Endothelial cell of umbilical vein (primary cell): ENCODE results near the gene CDX4. TPM values are rescaled to one million over a fixed set of nuclear protein-coding genes. Genes with fewer than 3 reads are reported as not detected.

Experiments
- BruUV-seq: library from RNA; stranded (reverse); fragments of 400-500 nt; replicated peaks from 2 replicates; lab custom pipeline; 2021; lab: Mats Ljungman, UMichigan
- CTCF ChIA-PET: fragments of 300-600, 350-600 bp; sonication (Branson Sonifier 250); formaldehyde crosslinking; loops from one replicate; lab custom pipeline; 2021; ENCODE audit warnings: antibody characterized with exemption, inconsistent platforms; lab: Charles Lee
- POLR2A ChIA-PET: fragments of 300-600, 350-600 bp; sonication (Branson Sonifier 250); formaldehyde crosslinking; loops from one replicate; lab custom pipeline; 2021; ENCODE audit warnings: antibody characterized with exemption, inconsistent platforms; lab: Charles Lee
- DNase-seq: peaks from one replicate; pipeline ENCODE4 v3.0.0-alpha.2; 2011; ENCODE audit warnings: low read depth, low spot score
- FAIRE-seq: peaks from 2 replicates; lab custom pipeline; 2011; peaks lifted over from hg19 to GRCh38; lab: Jason Lieb, UNC
- H2AFZ ChIP-seq: 2 replicates; pipeline ENCODE4 v1.6.0; 2012; ENCODE audit warnings: low read depth, low read length, control low read depth, inconsistent platforms
- H3K27ac ChIP-seq: 2 replicates; pipeline ENCODE4 v1.5.1; 2011; ENCODE audit warnings: low read depth, mild to moderate bottlenecking, control low read depth, low read length, moderate library complexity; ENCODE audit not compliant: insufficient read depth
- H3K27me3 ChIP-seq, 2 experiments: 2 replicates each; pipeline versions ENCODE4 v1.6.0 to v1.6.1; 2011; ENCODE audit warnings: low read length in 2 of 2, mixed read lengths in 1 of 2; ENCODE audit not compliant: control insufficient read depth in 2 of 2, insufficient read depth in 2 of 2
- H3K36me3 ChIP-seq, 2 experiments: 2 replicates in 1 of 2; 3 replicates in 1 of 2; pipeline ENCODE4 v1.5.1; 2011; ENCODE audit warnings: low read length in 2 of 2, mild to moderate bottlenecking in 1 of 2, moderate library complexity in 1 of 2; ENCODE audit not compliant: control insufficient read depth in 2 of 2, insufficient read depth in 2 of 2; ENCODE audit errors: extremely low read depth in 1 of 2
- H3K4me1 ChIP-seq: 3 replicates; pipeline ENCODE4 v1.5.1; 2011; ENCODE audit warnings: mild to moderate bottlenecking, low read length; ENCODE audit not compliant: control insufficient read depth, insufficient read depth; ENCODE audit errors: extremely low read depth
- H3K4me2 ChIP-seq: 2 replicates; pipeline ENCODE4 v1.6.1; 2011; ENCODE audit warnings: low read length, control low read depth, mixed read lengths; ENCODE audit not compliant: insufficient read depth
- H3K4me3 ChIP-seq, 3 experiments: fragments of 200-600 bp in 1 of 3; sonication (generic), shearing (Covaris generic) in 1 of 3; replicated peaks in 1 of 3; 2 replicates each; pipeline ENCODE4 v1.5.1; 2011 to 2016; ENCODE audit warnings: control low read depth in 3 of 3, low read length in 3 of 3, mild to moderate bottlenecking in 2 of 3, inconsistent platforms in 1 of 3, low read depth in 1 of 3, moderate library complexity in 1 of 3; ENCODE audit not compliant: insufficient read depth in 1 of 3
- H3K79me2 ChIP-seq: 2 replicates; pipeline ENCODE4 v1.6.0; 2012; ENCODE audit warnings: low read length, inconsistent platforms; ENCODE audit not compliant: control insufficient read depth, insufficient read depth
- H3K9ac ChIP-seq: replicated peaks from 2 replicates; pipeline ENCODE3; 2011; ENCODE audit warnings: low read length, control low read depth; ENCODE audit not compliant: insufficient read depth; ENCODE audit errors: extremely low read depth
- H3K9me1 ChIP-seq: replicated peaks from 3 replicates; pipeline ENCODE4 v1.6.0; 2011; ENCODE audit warnings: mild to moderate bottlenecking, low read length; ENCODE audit not compliant: control insufficient read depth, insufficient read depth; ENCODE audit errors: extremely low read depth
- H3K9me3 ChIP-seq: replicated peaks from 2 replicates; pipeline ENCODE4 v1.5.1; 2012; ENCODE audit warnings: low read length, inconsistent platforms; ENCODE audit not compliant: control insufficient read depth, insufficient read depth
- H4K20me1 ChIP-seq: replicated peaks from 2 replicates; pipeline ENCODE3; 2011; ENCODE audit warnings: mild to moderate bottlenecking, low read length; ENCODE audit not compliant: control insufficient read depth, insufficient read depth; ENCODE audit errors: extremely low read depth
- CTCF ChIP-seq, 2 donors: IDR thresholded peaks; 1 replicate in 1 of 2; 2 replicates in 1 of 2; pipeline ENCODE4 v1.5.1; 2011; ENCODE audit warnings: low read length in 2 of 2, mild to moderate bottlenecking in 2 of 2, moderate library complexity in 2 of 2, control low read depth in 1 of 2, inconsistent platforms in 1 of 2, low read depth in 1 of 2; ENCODE audit not compliant: insufficient read depth in 1 of 2; ENCODE audit errors: extremely low read depth in 1 of 2
- EZH2 ChIP-seq: IDR thresholded peaks from 2 replicates; pipeline ENCODE4 v1.6.1; 2012; ENCODE audit warnings: borderline replicate concordance, low read depth, mild to moderate bottlenecking, moderate library complexity, low read length, inconsistent platforms; ENCODE audit not compliant: severe bottlenecking
- FOS ChIP-seq: IDR thresholded peaks from 2 replicates; pipeline ENCODE4 v1.6.1; 2011; ENCODE audit warnings: mild to moderate bottlenecking, low read length, moderate library complexity, borderline replicate concordance; ENCODE audit not compliant: insufficient read depth
- GATA2 ChIP-seq: IDR thresholded peaks from 2 replicates; pipeline ENCODE4 v1.7.0; 2011; ENCODE audit warnings: low read depth, mild to moderate bottlenecking, moderate library complexity, mixed read lengths, low read length; ENCODE audit not compliant: insufficient read length, insufficient read depth
- JUN ChIP-seq: IDR thresholded peaks from 2 replicates; pipeline ENCODE4 v1.6.1; 2011; ENCODE audit warnings: borderline replicate concordance, low read depth; ENCODE audit not compliant: insufficient read length, insufficient read depth
- MAX ChIP-seq: IDR thresholded peaks from 2 replicates; pipeline ENCODE4 v1.6.1; 2011; ENCODE audit not compliant: insufficient read depth, insufficient read length
- MYC ChIP-seq: IDR thresholded peaks from one replicate; pipeline ENCODE4 v1.6.1; 2011; ENCODE audit warnings: mild to moderate bottlenecking, low read depth, low read length
- POLR2A ChIP-seq: IDR thresholded peaks from 2 replicates; pipeline ENCODE4 v1.6.1; 2012; ENCODE audit warnings: low read depth, mild to moderate bottlenecking, control low read depth, low read length
- POLR2AphosphoS5 ChIP-seq: IDR thresholded peaks from 2 replicates; pipeline ENCODE4 v1.6.1; 2012; ENCODE audit warnings: low read depth, mild to moderate bottlenecking, control low read depth, low read length, moderate library complexity; ENCODE audit not compliant: insufficient read depth
- dilution Hi-C: fragments of 300-500 bp; cut with MboI; formaldehyde crosslinking; loops from one replicate; pipeline ENCODE4 v1.15.0; 2019; ENCODE audit warnings: low sequenced_read_pairs; ENCODE audit not compliant: extremely low pct_ligation_motif_present
- intact Hi-C: fragments of 100-400 bp; cut with micrococcal nuclease; formaldehyde crosslinking; loops from one replicate; pipeline ENCODE4 v1.10.0; 2022
- polyA plus RNA-seq, 4 experiments: library from polyadenylated mRNA; depleted of rRNA in 3 of 4; stranded (reverse) in 3 of 4; unstranded in 1 of 4; fragments of >200 nt; gene quantifications; 2 replicates each; pipeline versions ENCODE4 v1.2.1 to v1.2.3, GENCODE V29; 2011 to 2012; ENCODE audit warnings: missing spikeins in 1 of 4
- total RNA-seq: library from RNA; stranded (reverse); gene quantifications from 2 replicates; pipeline ENCODE4 v1.2.3, GENCODE V29; 2021

The CDX4 gene
- total and polyA plus RNA-seq, 2 donors (not counting 3 experiments of a cell fraction or from before 2014, with no cell fraction given): not detected

- FAIRE-seq: no peak
- intact Hi-C loops: no loop called here
- BruUV-seq: no TSS peak
Observed at GRCh38 chrX:73400136-73400748, 46.6 kb upstream of the CDX4 start.

More at GRCh38 chrX:73400136-73400748, 46.6 kb upstream of the CDX4 start:
- H3K4me1 ChIP-seq: no peaks in the 10 kb centered on the region
- DNase-seq: no peak
- CTCF ChIA-PET: no interaction called here
- no peak overlapping the region for H3K4me3 ChIP-seq
- no peaks in the 10 kb centered on the region for H3K9me3 ChIP-seq
- H3K36me3 ChIP-seq: no peaks in the 10 kb centered on the region
- H3K79me2 ChIP-seq: no peaks in the 10 kb centered on the region
- no peaks in the 10 kb centered on the region for H3K9me1 ChIP-seq
- dilution Hi-C loops: no loop called here
- H3K27me3 ChIP-seq: no peaks in the 10 kb centered on the region
- TF ChIP-seq POLR2AphosphoS5: no peak
- TF ChIP-seq JUN: no peak
- no peak for TF ChIP-seq FOS
- TF ChIP-seq CTCF (IDR thresholded peaks at IDR 0.05; ENCODE audit: extremely low read depth in 1 of 2, insufficient read depth in 1 of 2, low read depth in 1 of 2, low read length in 2 of 2): no peak
- no peak for TF ChIP-seq EZH2
- TF ChIP-seq POLR2A: no peak
- TF ChIP-seq GATA2: no peak
- TF ChIP-seq MAX: no peak
- no peak for TF ChIP-seq MYC
- no peak overlapping the region for H3K9ac ChIP-seq
- POLR2A ChIA-PET: no interaction called here
- H2AFZ ChIP-seq: no peak overlapping the region
- H3K27ac ChIP-seq: no peak overlapping the region
- H3K4me2 ChIP-seq: no peak overlapping the region
- H4K20me1 ChIP-seq: no peaks in the 10 kb centered on the region
